Fibroblast of lung (primary cell): Measurements from ENCODE around the gene CTNND2.

ENCODE experiments used
- EZH2 ChIP-seq: IDR thresholded peaks from 2 replicates; pipeline ENCODE4 v1.5.1; 2012; ENCODE audit warnings: low read length, control low read depth, mild to moderate bottlenecking; ENCODE audit errors: missing control alignments
- TF ChIP-seq, protein P1 (sequence below), 2 donors: IDR thresholded peaks in 1 of 2; conservative IDR thresholded peaks in 1 of 2; 1 replicate in 1 of 2; 2 replicates in 1 of 2; pipeline ENCODE4 v1.5.1; 2011 to 2012; ENCODE audit warnings: low read length in 2 of 2, control low read depth in 1 of 2, inconsistent platforms in 1 of 2, low read depth in 1 of 2, mild to moderate bottlenecking in 1 of 2

DNA sequence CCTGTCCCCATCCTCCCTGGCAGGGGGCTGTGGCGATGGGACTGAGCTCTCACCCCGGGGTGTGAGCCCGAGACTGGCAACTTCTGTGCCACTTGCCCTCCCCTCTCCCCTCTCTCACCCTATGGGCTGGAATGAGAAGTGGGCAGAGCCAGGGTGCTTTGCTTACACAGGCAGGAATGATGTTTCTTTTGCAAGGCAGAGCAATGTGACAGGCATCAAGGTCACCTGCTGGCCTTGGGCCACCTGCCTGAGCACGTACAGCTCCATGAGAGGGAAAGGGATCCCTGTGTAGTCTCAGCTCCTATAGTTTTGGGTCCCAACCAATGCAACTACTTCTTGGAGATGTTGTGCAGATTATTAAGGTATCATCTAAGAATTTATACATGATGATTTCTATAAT lies 890.5 kb downstream of the CTNND2 start:
- TF ChIP-seq, protein P1, sequence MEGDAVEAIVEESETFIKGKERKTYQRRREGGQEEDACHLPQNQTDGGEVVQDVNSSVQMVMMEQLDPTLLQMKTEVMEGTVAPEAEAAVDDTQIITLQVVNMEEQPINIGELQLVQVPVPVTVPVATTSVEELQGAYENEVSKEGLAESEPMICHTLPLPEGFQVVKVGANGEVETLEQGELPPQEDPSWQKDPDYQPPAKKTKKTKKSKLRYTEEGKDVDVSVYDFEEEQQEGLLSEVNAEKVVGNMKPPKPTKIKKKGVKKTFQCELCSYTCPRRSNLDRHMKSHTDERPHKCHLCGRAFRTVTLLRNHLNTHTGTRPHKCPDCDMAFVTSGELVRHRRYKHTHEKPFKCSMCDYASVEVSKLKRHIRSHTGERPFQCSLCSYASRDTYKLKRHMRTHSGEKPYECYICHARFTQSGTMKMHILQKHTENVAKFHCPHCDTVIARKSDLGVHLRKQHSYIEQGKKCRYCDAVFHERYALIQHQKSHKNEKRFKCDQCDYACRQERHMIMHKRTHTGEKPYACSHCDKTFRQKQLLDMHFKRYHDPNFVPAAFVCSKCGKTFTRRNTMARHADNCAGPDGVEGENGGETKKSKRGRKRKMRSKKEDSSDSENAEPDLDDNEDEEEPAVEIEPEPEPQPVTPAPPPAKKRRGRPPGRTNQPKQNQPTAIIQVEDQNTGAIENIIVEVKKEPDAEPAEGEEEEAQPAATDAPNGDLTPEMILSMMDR (conservative IDR thresholded peaks at IDR 0.05 in 1 of 2, IDR thresholded peaks at IDR 0.05 in 1 of 2; ENCODE audit: low read depth in 1 of 2, low read length in 2 of 2): no peak
- TF ChIP-seq EZH2: no peak
